Activated T-helper 17 cell treated with anti-CD3 and anti-CD28 coated beads, Interleukin-2, amount 50 U/mL, for 72 hours (primary cell): ENCODE data around the gene COL18A1. TPM values are rescaled to one million over a fixed set of nuclear protein-coding genes. Genes with fewer than 3 reads are reported as not detected.
"Not testable (repeated sequence)": the region's sequence is repeated elsewhere in the genome, so short reads cannot be mapped to it uniquely, and the experiment has no call there.

Experiments used
- ATAC-seq: fragments of 150-1000 bp; cut with Tn5 transposase; replicated peaks from 2 replicates; pipeline ENCODE4 v1.10.0; 2021; ENCODE audit warnings: mild to moderate bottlenecking, moderate library complexity
- H3K27ac Mint-ChIP-seq: one replicate; pipeline ENCODE4 v1.8.0; 2022; ENCODE audit warnings: mixed read lengths
- H3K27me3 Mint-ChIP-seq: one replicate; pipeline ENCODE4 v1.8.0; 2022; ENCODE audit warnings: mixed read lengths
- H3K36me3 Mint-ChIP-seq: one replicate; pipeline ENCODE4 v1.8.0; 2022; ENCODE audit warnings: low read depth, mild to moderate bottlenecking, mixed read lengths
- H3K4me1 Mint-ChIP-seq: one replicate; pipeline ENCODE4 v1.8.0; 2022; ENCODE audit warnings: mixed read lengths
- H3K4me3 Mint-ChIP-seq: one replicate; pipeline ENCODE4 v1.8.0; 2022; ENCODE audit warnings: mild to moderate bottlenecking, mixed read lengths
- H3K9me3 Mint-ChIP-seq: one replicate; pipeline ENCODE4 v1.8.0; 2022; ENCODE audit warnings: mixed read lengths
- total RNA-seq, 2 donors: library from RNA; stranded (reverse); gene quantifications; one replicate each; pipeline ENCODE4 v1.2.3, GENCODE V29; 2022

COL18A1 gene
- total RNA-seq, 2 donors from 2014 or later, result 3.2 to 3.9 TPM

DNA sequence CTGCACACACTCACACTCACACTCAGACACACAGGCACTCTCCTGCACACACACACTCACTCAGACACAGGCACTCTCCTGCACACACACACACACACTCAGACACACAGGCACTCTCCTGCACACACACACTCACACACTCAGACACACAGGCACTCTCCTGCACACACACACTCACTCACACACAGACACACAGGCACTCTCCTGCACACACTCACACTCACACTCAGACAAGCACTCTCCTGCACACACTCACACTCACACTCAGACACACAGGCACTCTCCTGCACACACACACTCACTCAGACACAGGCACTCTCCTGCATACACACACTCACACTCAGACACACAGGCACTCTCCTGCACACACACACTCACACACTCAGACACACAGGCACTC lies 32.9 kb downstream of the COL18A1 start:
- H3K4me1 Mint-ChIP-seq, H3K36me3 Mint-ChIP-seq, H3K4me3 Mint-ChIP-seq, ATAC-seq, H3K27me3 Mint-ChIP-seq, H3K27ac Mint-ChIP-seq, H3K9me3 Mint-ChIP-seq: not testable (repeated sequence)

DNA sequence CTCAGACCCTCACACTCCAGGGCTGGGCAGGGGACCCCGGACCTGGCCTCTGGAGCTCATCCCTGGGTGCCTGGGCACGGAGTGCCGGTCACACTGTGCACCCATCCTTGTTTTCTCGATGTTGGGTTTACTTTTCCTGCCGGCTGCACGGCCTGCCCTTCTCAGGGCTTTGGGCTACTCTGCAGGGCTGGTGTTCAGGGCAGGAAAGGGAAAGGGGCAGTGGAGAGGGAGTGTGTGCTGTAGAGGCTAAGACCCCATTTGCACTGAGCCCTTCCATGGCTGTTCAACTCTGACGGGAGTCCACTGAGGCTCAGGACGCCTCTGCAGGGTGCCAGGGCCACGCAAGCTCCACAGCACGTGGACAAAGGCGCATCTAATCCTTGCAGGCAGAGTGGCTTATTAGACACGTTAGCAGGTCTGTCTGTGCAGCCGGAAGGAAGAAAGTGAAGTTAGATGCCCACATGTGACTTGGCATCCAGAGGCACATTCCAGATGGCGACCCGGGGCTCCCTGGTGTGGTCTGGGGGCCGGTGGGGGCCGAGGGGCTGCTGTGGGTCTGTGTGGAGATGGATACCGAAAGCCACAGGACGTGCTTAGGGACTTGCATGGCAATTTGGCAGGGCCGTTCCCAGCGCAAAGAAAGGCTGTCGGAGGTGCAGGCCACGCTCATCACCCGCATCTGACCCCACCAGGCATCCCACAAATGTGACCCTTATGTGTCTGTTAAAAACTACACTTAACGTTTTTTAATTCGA lies 33.6 kb downstream of the COL18A1 start:
- H3K27me3 Mint-ChIP-seq, result no peaks in the 10 kb centered on the region
- no peak overlapping the region for H3K4me3 Mint-ChIP-seq
- no peaks in the 10 kb centered on the region for H3K4me1 Mint-ChIP-seq
- H3K9me3 Mint-ChIP-seq, result no peaks in the 10 kb centered on the region
- H3K36me3 Mint-ChIP-seq, result no peaks in the 10 kb centered on the region
- no peak for ATAC-seq
- H3K27ac Mint-ChIP-seq, result no peak overlapping the region

DNA sequence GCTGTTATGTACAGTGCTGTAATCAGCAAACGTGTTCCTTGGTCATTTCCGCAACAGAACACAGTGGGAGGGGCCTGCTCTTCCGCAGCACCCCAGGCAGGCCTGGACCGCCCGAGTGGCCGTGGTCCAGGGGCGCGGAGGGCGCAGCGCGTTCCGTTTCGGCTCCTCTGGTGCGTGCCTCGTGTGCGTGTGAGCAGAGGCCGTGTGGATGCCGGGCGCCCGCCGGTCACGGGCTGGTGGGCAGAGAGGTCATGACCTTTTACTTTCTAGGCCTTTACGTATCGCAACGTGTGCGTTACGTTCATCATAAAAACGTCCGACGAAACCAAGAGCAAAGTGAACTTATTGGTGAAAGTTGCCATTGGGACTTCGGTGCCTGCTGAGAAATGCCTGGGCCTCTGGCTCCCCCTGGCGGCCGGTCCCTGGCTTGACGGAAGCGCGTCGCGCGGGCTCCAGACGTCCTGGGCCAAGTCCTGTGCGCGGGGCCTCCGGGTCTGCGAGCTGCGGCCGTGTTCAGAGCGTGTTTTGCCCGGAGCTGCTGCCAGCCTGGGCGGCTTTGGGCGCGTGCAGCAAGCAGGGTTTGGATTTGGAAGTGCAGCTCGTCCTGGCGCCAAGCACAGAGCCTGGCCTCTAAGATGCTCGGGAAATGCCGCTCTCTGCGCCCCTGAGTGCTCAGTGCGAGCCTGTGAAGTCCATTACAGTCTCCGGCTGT lies 34.4 kb downstream of the COL18A1 start:
- Mint-ChIP-seq H3K36me3 (no peaks in the 10 kb centered on the region), H3K9me3 (no peaks in the 10 kb centered on the region), H3K27me3 (peaks cover 4% of the 10 kb centered on the region), H3K4me3 (peak overlapping the region; percentile 37), H3K27ac (no peak overlapping the region), H3K4me1 (peaks cover 4% of the 10 kb centered on the region)
- ATAC-seq, result peak; percentile 84

DNA sequence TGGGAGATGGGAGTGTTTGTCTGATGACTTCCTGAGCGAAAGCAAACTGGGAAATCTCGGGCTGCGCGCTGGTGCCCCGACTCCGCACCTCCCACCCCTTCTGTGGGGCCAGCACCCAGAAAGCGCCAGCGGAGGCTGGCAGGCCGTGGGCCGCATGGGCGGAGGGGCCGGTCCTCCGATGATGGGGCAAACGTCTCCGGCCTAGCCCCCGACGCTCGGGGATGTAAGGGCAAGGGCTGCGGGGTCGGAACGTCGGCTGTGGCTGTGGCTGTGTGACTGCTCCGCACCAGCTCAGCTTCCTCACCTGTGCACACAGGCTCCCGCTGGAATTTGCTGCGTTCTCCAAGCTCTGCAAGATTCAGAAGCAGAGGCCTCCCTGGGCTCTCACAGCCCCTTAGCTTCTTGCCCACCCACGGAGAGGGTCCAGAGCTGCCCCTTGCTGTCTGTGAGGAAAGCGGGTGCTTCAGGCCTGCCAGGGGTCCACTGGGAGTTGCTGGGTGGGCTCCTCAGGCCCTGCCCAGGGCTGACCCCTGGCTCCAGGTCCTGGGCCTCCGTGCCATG lies 35.0 kb downstream of the COL18A1 start:
- H3K4me3 Mint-ChIP-seq, result no peak overlapping the region
- peaks cover 7% of the 10 kb centered on the region for H3K27me3 Mint-ChIP-seq
- H3K9me3 Mint-ChIP-seq, result no peaks in the 10 kb centered on the region
- H3K4me1 Mint-ChIP-seq, result peaks cover 5% of the 10 kb centered on the region
- no peak for ATAC-seq
- H3K36me3 Mint-ChIP-seq, result no peaks in the 10 kb centered on the region
- H3K27ac Mint-ChIP-seq, result no peak overlapping the region

DNA sequence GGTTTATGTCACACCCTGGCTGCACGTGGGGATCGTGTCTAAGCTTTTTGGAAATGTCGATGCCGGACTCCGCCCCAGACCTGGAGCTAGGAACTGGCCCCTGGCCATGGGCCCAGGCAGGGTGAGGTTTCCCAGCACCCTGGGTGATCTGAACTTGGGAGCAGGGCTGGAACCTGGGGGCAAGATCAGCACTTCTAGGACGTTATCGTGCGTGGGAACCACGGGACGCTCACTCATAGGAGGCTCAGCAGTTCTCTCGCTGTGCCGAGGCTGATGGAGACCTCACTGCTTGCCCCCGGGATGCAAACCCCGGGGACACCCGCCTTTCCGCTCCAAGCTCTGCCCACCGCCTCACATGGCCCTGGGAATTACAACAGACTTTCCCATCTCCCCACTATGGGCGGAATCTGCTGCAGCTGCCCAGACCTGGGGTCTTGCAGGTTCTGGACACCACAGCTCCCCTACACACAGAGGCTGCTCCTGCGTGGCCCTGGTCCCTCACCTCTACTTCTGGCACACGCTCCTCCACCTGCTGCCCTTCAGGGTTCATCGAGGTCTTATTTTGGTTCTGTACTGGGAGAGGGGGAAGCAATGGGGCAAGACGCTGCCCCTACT lies 35.9 kb downstream of the COL18A1 start:
- no peaks in the 10 kb centered on the region for H3K9me3 Mint-ChIP-seq
- H3K27ac Mint-ChIP-seq, result no peak overlapping the region
- H3K4me1 Mint-ChIP-seq, result peaks cover 11% of the 10 kb centered on the region
- H3K36me3 Mint-ChIP-seq, result no peaks in the 10 kb centered on the region
- no peak for ATAC-seq
- peaks cover 11% of the 10 kb centered on the region for H3K27me3 Mint-ChIP-seq
- no peak overlapping the region for H3K4me3 Mint-ChIP-seq

DNA sequence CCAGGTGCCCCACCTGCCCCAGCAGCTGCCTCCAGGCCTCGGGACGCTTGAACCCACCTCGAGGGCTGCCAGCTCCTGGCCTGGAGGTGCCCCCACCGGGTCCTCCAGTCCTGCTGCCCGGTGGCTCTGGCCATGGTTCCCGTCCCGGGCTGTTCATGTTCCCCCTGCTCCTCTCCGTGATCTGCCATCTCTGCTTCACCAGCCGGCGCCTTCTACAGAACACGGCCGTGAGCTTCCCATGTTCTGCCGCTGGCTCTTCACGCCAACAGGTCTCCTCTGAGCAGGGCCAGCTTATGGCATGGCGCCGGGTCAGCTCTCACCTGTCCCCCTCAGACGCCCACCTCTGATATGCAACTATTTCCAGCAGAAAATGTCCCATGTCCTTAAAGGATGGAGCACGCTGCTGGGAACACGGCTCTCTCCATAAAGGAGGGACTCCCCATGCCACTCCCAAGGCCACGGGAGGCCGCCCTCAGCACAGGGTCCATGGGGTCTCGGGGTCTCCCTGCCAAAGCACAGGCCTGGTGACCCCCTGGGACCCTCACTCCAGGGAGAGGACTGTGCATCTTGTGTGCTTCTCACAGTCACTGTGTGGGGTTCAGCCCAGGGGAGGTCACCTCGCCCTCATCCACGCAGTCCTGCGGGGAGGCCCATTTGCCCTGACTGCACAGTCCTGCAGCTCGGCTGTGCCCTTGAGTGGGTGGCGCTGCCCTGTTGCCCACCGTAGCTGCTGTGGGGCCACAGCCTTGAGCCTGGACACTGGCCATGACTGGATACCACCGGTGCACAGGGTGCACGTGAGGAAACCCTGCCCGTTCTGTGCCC lies 36.7 kb downstream of the COL18A1 start:
- no peak for ATAC-seq
- H3K9me3 Mint-ChIP-seq, result no peaks in the 10 kb centered on the region
- peaks cover 11% of the 10 kb centered on the region for H3K4me1 Mint-ChIP-seq
- peaks cover 16% of the 10 kb centered on the region for H3K27me3 Mint-ChIP-seq
- H3K4me3 Mint-ChIP-seq, result no peak overlapping the region
- no peaks in the 10 kb centered on the region for H3K36me3 Mint-ChIP-seq
- peak overlapping the region; percentile 52 for H3K27ac Mint-ChIP-seq

DNA sequence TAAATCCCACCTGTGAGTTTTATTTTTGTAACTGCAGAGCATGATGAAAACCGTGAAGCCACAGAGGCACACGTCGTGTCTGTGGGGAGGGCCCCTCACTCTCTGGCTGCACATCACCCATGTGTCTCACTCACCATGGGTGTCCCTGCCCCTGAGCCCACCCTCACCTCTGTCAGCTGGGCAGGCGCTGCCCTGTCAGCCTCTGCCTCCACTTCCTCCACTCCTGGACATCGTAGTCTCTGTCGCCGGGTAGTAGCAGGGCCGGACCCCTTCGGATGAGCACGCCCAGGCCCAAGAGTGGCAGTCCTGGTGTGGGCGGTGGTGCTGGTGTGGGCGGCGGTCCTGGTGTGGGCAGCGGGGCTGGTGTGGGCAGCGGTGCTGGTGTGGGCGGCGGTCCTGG lies 37.3 kb downstream of the COL18A1 start:
- peaks cover 11% of the 10 kb centered on the region for H3K4me1 Mint-ChIP-seq
- peak; percentile 39 for ATAC-seq
- H3K36me3 Mint-ChIP-seq, result no peaks in the 10 kb centered on the region
- no peak overlapping the region for H3K4me3 Mint-ChIP-seq
- H3K9me3 Mint-ChIP-seq, result no peaks in the 10 kb centered on the region
- H3K27ac Mint-ChIP-seq, result peak overlapping the region; percentile 52
- peaks cover 17% of the 10 kb centered on the region for H3K27me3 Mint-ChIP-seq

DNA sequence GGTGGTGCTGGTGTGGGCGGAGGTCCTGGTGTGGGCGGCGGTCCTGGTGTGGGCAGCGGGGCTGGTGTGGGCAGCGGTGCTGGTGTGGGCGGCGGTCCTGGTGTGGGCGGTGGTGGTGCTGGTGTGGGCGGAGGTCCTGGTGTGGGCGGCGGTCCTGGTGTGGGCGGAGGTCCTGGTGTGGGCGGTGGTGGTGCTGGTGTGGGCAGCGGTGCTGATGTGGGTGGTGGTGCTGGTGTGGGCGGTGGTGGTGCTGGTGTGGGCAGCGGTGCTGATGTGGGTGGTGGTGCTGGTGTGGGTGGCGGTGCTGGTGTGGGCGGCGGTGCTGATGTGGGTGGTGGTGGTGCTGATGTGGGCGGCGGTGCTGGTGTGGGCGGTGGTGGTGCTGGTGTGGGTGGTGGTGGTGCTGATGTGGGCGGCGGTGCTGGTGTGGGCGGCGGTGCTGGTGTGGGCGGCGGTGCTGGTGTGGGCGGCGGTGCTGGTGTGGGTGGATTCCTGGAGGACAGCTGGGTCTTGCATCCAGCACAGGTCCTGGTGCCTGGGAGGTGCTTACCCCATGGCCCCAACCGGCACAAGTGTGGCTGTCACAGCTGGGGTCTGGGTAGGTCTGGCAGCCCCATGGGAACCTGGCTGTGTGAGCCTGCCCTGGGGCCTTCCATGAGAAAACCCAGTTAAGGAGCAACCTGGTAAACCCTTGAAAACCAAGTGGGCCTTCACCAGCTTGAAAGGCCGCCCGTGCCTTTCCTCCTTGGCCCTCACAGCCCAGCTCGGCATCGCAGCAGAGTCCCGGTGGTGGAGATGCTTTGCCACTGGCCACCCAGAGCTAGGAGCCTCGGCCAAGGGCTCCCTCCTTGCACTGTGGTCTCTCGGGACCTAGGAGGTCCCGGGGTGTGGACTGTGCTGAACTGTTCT lies 38.0 kb downstream of the COL18A1 start:
- not testable (repeated sequence) for H3K4me3 Mint-ChIP-seq, H3K9me3 Mint-ChIP-seq, ATAC-seq, H3K36me3 Mint-ChIP-seq
- H3K4me1 Mint-ChIP-seq, result peaks cover 11% of the 10 kb centered on the region
- peaks cover 21% of the 10 kb centered on the region for H3K27me3 Mint-ChIP-seq
- H3K27ac Mint-ChIP-seq, result peak overlapping the region; percentile 52

DNA sequence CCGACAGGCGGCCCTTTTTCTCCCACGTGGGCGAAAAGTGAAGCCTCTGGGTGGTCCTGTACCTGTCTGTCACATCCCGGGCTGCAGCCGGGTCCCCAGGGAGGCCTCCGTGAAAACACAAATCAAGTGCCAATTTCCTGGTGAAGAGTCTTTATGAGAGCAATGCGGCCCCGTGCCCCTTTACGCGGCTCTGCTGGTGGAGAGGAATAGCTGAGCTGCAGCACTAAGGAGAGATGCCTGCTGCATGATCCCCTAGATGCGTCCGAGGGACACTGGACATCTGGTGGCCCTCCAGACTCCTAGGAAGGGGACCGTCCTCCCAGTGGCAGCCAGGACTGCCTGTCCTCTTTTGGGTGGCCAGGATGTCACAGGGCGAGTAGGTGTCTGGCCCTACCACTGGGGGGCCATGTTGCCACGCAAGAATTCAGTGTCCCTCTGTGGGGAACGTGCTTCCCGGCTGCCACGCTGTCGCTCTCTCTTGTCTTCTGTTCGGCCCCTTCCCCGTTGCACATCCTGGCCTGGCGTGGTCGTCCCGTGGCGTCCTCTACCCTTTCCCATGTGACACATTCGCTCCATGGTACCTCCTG lies 38.7 kb downstream of the COL18A1 start:
- H3K4me1 Mint-ChIP-seq, result peaks cover 11% of the 10 kb centered on the region
- H3K9me3 Mint-ChIP-seq, result no peaks in the 10 kb centered on the region
- no peak overlapping the region for H3K4me3 Mint-ChIP-seq
- no peak for ATAC-seq
- no peak overlapping the region for H3K27ac Mint-ChIP-seq
- H3K27me3 Mint-ChIP-seq, result peaks cover 26% of the 10 kb centered on the region
- H3K36me3 Mint-ChIP-seq, result no peaks in the 10 kb centered on the region

DNA sequence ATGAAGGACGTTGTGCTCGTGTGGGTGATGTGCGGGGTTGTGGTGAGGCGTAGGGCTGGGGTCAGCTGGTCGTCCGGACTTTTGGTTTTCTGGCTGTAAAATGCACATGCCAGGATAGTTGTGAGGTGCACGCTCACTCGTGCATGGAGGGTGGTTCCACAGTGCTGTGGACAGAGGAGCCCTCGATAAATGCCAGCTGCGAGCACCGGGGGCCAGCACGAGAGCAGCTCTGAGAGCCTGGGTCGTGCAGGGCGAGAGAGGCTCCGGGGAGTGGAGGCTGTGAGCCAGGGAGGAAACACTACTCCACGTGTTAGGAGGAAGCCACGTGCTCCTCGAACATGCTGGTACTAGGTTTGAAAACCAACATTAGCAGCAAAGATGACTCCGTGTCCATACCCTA lies 39.4 kb downstream of the COL18A1 start:
- Mint-ChIP-seq H3K4me1 (peaks cover 11% of the 10 kb centered on the region), H3K27me3 (peaks cover 26% of the 10 kb centered on the region), H3K27ac (no peak overlapping the region), H3K9me3 (no peaks in the 10 kb centered on the region), H3K36me3 (no peaks in the 10 kb centered on the region), H3K4me3 (no peak overlapping the region)
- ATAC-seq, result no peak

DNA sequence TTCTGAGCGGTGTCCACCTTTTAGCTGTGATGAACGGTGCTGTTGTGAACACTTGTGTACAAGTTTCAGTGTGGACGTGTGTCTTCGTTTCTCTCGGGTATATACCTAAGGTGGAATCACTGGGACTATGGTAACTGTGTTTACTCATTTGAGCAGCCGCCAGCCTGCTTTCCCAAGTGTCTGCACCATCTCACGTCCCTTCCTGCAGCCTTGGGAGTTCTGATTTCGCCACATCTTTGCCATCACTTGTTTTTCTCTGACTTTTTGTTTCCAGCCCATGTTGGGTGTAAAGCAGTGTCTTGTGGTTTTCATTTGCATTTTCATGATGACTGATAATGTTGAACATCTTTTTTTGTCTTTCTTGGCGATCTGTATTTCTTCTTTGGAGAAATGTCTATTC lies 40.4 kb downstream of the COL18A1 start:
- Mint-ChIP-seq H3K4me1 (peaks cover 11% of the 10 kb centered on the region), H3K9me3 (no peaks in the 10 kb centered on the region), H3K27ac (no peak overlapping the region), H3K36me3 (no peaks in the 10 kb centered on the region), H3K4me3 (no peak overlapping the region), H3K27me3 (peaks cover 26% of the 10 kb centered on the region)
- ATAC-seq, result no peak

DNA sequence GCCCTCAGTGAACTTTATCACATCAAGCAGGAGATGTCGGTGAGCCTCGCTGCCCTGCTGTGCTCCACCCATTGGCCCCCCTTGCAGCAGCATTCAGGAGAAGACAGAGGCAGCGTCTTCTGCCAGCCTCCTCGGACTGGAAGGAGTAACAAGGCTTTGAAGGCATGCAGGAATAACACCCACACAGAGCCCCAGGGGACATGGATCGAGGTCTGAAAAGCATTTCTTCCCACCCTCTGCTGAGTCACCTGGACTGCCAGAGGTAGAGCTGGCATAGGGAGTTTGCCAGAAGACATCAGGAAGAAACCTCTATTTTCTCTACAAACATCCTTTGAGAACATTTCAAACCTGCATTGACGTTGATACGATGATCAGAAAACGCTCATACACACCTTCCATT lies 42.9 kb downstream of the COL18A1 start:
- Mint-ChIP-seq H3K9me3 (no peaks in the 10 kb centered on the region), H3K27me3 (peaks cover 26% of the 10 kb centered on the region), H3K4me1 (peaks cover 11% of the 10 kb centered on the region), H3K36me3 (no peaks in the 10 kb centered on the region), H3K4me3 (no peak overlapping the region), H3K27ac (no peak overlapping the region)
- ATAC-seq, result no peak

DNA sequence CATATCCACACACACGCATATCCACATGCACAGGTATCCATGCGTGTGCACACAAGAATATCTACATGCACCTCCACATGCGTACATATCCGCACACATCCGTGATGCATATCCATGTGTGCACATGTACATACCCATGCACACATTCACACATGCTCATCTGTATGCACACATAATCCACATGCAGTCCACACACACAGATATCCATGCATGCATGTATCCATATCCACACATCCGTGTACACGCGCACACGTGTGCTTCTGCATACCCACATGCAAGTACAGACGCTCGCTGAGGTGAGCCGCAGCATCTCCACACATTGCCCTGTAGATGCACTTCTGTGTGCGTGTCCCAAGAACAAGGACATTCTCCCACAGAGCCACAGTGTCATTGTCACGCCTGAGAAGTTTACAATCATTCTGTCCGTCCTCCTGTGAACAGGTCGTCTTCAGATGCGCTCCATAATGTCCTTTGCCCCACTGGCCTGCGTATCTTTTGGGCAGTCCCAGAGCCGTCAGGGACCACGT lies 43.4 kb downstream of the COL18A1 start:
- H3K27ac Mint-ChIP-seq, result no peak overlapping the region
- H3K27me3 Mint-ChIP-seq, result peaks cover 26% of the 10 kb centered on the region
- peaks cover 14% of the 10 kb centered on the region for H3K4me1 Mint-ChIP-seq
- H3K9me3 Mint-ChIP-seq, result no peaks in the 10 kb centered on the region
- ATAC-seq, result no peak
- H3K36me3 Mint-ChIP-seq, result no peaks in the 10 kb centered on the region
- H3K4me3 Mint-ChIP-seq, result no peak overlapping the region
